Spleen (tissue), 11 donors: ENCODE results near the gene LNPK. TPM values are rescaled to one million over a fixed set of nuclear protein-coding genes. Genes with fewer than 3 reads are reported as not detected.

ENCODE experiments used
- DNase-seq: peaks from one replicate; pipeline ENCODE4 v3.0.0-alpha.2; 2020
- H3K27ac ChIP-seq, 8 donors: fragments of 200-600 bp; sonication (generic) in 7 of 8; 1 replicate in 4 of 8; 2 replicates in 4 of 8; pipeline versions ENCODE4 v1.5.0 to v1.8.0; 2016 to 2021; ENCODE audit warnings: inconsistent platforms in 4 of 8, mild to moderate bottlenecking in 4 of 8, moderate library complexity in 1 of 8
- H3K27me3 ChIP-seq, 7 donors: fragments of 200-600 bp; sonication (generic) in 6 of 7; replicated peaks in 1 of 7; 1 replicate in 4 of 7; 2 replicates in 3 of 7; pipeline versions ENCODE4 v1.5.0 to v1.8.0; 2016 to 2021; ENCODE audit warnings: inconsistent platforms in 3 of 7, mild to moderate bottlenecking in 1 of 7
- H3K36me3 ChIP-seq, 6 donors: fragments of 200-600 bp; sonication (generic) in 5 of 6; 1 replicate in 4 of 6; 2 replicates in 2 of 6; pipeline versions ENCODE4 v1.5.0 to v1.8.0; 2016 to 2021; ENCODE audit warnings: inconsistent platforms in 2 of 6
- H3K4me1 ChIP-seq, 6 donors: fragments of 200-600 bp; sonication (generic) in 5 of 6; 1 replicate in 3 of 6; 2 replicates in 3 of 6; pipeline versions ENCODE4 v1.5.0 to v1.8.0; 2016 to 2021; ENCODE audit warnings: inconsistent platforms in 3 of 6
- H3K4me3 ChIP-seq, 8 donors: fragments of 200-600 bp; sonication (generic) in 7 of 8; 1 replicate in 4 of 8; 2 replicates in 4 of 8; pipeline versions ENCODE4 v1.5.0 to v1.8.0; 2016 to 2021; ENCODE audit warnings: inconsistent platforms in 4 of 8, mild to moderate bottlenecking in 4 of 8, moderate library complexity in 2 of 8
- H3K9me3 ChIP-seq, 8 donors: fragments of 200-600 bp; sonication (generic) in 7 of 8; 1 replicate in 4 of 8; 2 replicates in 4 of 8; pipeline versions ENCODE4 v1.5.0 to v1.8.0; 2016 to 2021; ENCODE audit warnings: inconsistent platforms in 4 of 8
- POLR2A ChIP-seq, 3 donors: fragments of 450-650 bp; IDR thresholded peaks; one replicate each; pipeline ENCODE4 v1.5.1; 2017; ENCODE audit warnings: antibody characterized with exemption in 3 of 3, mild to moderate bottlenecking in 1 of 3
- POLR2AphosphoS5 ChIP-seq, 3 donors: sonication (generic); formaldehyde crosslinking; IDR thresholded peaks; one replicate each; pipeline ENCODE4 v1.5.1; 2017; ENCODE audit warnings: antibody characterized with exemption in 3 of 3
- WGBS, 5 donors: extraction: QIAGEN DNeasy Blood & Tissue Kit in 3 of 5; methylation state at CpG; one replicate each; pipeline versions ENCODE4 v1.1.5 to v1.1.7; 2013 to 2018; 5-methylcytosine and 5-hydroxymethylcytosine counted together
- intact Hi-C: fragments of 100-400 bp; cut with DNase I; formaldehyde crosslinking; loops from one replicate; pipeline ENCODE4 v1.15.0; 2023; ENCODE audit warnings: low total_unique reads
- polyA plus RNA-seq, 3 donors: library from polyadenylated mRNA; stranded (reverse); fragments of 200-250 nt; gene quantifications; one replicate each; pipeline ENCODE4 v1.2.1, GENCODE V29; 2013
- total RNA-seq, 7 donors: library from RNA; depleted of rRNA in 3 of 7; stranded (reverse); fragments of >200 nt in 3 of 7; fragmentation: NEBNext Ultra II Directional in 4 of 7; extraction: Animal tissue kit (Norgen Biotek cat#: 25700) in 4 of 7; gene quantifications; one replicate each; pipeline versions ENCODE4 v1.1.0 to v1.2.1, GENCODE V29; 2016 to 2021
- TF ChIP-seq, protein P1 (sequence below), 11 experiments: fragments of 200-600 bp in 7 of 11; fragments of 450-650 bp in 4 of 11; sonication (generic) in 4 of 11; IDR thresholded peaks in 8 of 11; conservative IDR thresholded peaks in 3 of 11; 1 replicate in 7 of 11; 2 replicates in 4 of 11; pipeline versions ENCODE4 v1.4.0 to v1.8.0; 2016 to 2021; ENCODE audit warnings: antibody characterized with exemption in 11 of 11, inconsistent platforms in 4 of 11, mild to moderate bottlenecking in 1 of 11
- donor health status: healthy with polysubstance abuse.
- donor health status: DM: no; HTN: no; CAD: no; lungs with moderate emphysema.
- donor health status: DM: no; HTN: no; CAD: no.
- donor health status: Bipolar disorder and iron deficiency.
- donor health status: healthy.
- donor health status: DM: no; HTN: no; CAD: no.
- donor health status: DM: yes; HTN: yes; CAD: no.

LNPK gene
- total and polyA plus RNA-seq, 10 donors = 2.1 to 31.9 (median 17.0) TPM

- no peaks in the 10 kb centered on the region for H3K4me1 ChIP-seq
These were observed 122.4 kb downstream of the LNPK start for GRCh38 chr2:175879679-175880078.

DNA sequence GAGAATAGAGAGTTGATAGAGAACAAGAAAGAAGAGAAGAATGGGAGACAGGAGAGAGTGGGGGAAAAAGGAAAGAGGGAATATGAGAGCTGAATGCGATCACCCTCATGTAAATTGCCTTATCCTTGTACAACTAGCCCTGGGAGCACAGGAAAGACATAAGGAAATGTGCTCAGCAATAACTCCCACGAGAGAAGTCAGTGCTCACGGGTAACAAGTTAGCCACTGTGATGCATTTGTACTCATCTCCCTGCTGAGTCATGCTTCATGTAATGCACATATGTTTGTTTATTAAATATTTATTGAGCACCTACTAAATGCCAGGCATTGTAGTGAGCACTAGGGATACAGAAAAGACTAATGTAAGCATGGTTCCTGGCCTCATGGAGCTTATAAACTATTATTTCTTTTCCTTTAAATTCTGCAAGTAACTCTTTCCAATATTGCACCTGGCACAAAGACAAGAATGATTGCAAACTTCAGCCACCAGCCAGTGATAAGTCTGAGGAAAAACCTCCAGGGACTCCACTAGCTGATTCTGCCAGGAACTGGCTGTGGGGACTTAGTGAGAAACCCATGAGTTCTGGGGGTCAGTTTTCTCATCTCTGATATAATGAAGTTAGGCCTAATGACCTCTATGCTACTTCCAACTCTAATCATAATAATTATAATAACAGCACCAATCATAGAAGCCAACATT is 124.1 kb downstream of the LNPK start:
- Histone ChIP-seq H3K4me3 (no peak overlapping the region), H3K4me1 (no peaks in the 10 kb centered on the region), H3K36me3 (no peaks in the 10 kb centered on the region), H3K27ac (no peak overlapping the region), H3K27me3 (peaks cover 0 to 10% (median 0%) of the 10 kb centered on the region in 7 donors), H3K9me3 (no peaks in the 10 kb centered on the region)
- TF ChIP-seq POLR2AphosphoS5 (IDR thresholded peaks at IDR 0.05) (no peak), POLR2A (IDR thresholded peaks at IDR 0.05) (no peak)
- TF ChIP-seq, protein P1, sequence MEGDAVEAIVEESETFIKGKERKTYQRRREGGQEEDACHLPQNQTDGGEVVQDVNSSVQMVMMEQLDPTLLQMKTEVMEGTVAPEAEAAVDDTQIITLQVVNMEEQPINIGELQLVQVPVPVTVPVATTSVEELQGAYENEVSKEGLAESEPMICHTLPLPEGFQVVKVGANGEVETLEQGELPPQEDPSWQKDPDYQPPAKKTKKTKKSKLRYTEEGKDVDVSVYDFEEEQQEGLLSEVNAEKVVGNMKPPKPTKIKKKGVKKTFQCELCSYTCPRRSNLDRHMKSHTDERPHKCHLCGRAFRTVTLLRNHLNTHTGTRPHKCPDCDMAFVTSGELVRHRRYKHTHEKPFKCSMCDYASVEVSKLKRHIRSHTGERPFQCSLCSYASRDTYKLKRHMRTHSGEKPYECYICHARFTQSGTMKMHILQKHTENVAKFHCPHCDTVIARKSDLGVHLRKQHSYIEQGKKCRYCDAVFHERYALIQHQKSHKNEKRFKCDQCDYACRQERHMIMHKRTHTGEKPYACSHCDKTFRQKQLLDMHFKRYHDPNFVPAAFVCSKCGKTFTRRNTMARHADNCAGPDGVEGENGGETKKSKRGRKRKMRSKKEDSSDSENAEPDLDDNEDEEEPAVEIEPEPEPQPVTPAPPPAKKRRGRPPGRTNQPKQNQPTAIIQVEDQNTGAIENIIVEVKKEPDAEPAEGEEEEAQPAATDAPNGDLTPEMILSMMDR (IDR thresholded peaks at IDR 0.05 in 8 of 11, conservative IDR thresholded peaks at IDR 0.05 in 3 of 11) = no peak
- intact Hi-C loops = no loop called here
- WGBS, 5 donors = 54 to 71% (median 64%) methylated on average over 3 of the region's 3 CpGs
- DNase-seq = no peak

More at GRCh38 chr2:175879679-175880078, 122.4 kb downstream of the LNPK start:
- WGBS, 5 donors = 85 to 94% (median 89%) methylated on average over 3 of the region's 3 CpGs
- intact Hi-C loops = no loop called here
- no peaks in the 10 kb centered on the region for H3K9me3 ChIP-seq
- TF ChIP-seq, protein P1 (IDR thresholded peaks at IDR 0.05 in 8 of 11, conservative IDR thresholded peaks at IDR 0.05 in 3 of 11) = no peak
- no peak for TF ChIP-seq POLR2AphosphoS5 (IDR thresholded peaks at IDR 0.05)
- TF ChIP-seq POLR2A (IDR thresholded peaks at IDR 0.05) = no peak
- H3K4me3 ChIP-seq = no peak overlapping the region
- no peak for DNase-seq
- H3K27me3 ChIP-seq = peaks cover 0 to 13% (median 0%) of the 10 kb centered on the region in 7 donors
- no peak overlapping the region for H3K27ac ChIP-seq
- no peaks in the 10 kb centered on the region for H3K36me3 ChIP-seq

DNA sequence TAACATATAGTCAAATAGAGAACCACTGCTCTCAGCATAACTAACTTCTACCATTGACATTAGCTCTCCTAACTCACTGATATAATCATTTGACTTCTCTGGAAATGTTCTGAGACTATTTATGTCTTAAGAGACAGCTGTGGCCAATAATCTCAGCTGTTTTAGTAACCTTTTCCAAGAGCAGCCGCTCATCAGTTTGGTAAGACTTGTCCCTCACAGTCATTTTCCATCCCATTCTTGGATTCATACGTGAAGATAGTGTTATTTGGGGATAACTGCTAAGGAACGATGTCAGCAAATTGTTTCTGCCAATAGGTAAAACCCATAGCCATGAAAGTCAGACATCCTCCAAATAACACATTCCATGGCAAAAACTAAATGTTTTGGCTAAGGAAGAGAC is 127.8 kb downstream of the LNPK start:
- Histone ChIP-seq H3K4me3 (no peak overlapping the region), H3K36me3 (no peaks in the 10 kb centered on the region), H3K9me3 (no peaks in the 10 kb centered on the region), H3K27me3 (peaks cover 0 to 13% (median 0%) of the 10 kb centered on the region in 7 donors), H3K27ac (no peak overlapping the region), H3K4me1 (no peaks in the 10 kb centered on the region)
- intact Hi-C loops = no loop called here
- 84 to 96% (median 89%) methylated on average over 3 of the region's 3 CpGs for WGBS, 5 donors
- TF ChIP-seq, protein P1 (IDR thresholded peaks at IDR 0.05 in 8 of 11, conservative IDR thresholded peaks at IDR 0.05 in 3 of 11) = no peak
- TF ChIP-seq POLR2A (IDR thresholded peaks at IDR 0.05) = no peak
- TF ChIP-seq POLR2AphosphoS5 (IDR thresholded peaks at IDR 0.05) = no peak
- no peak for DNase-seq

Other genes with a start within 250 kb of the LNPK start
- not detected for gene EVX2, start 81.7 kb upstream of the LNPK start, total RNA-seq
- gene EVX2, start 81.7 kb upstream of the LNPK start, polyA plus RNA-seq = not detected
- not detected for gene HOXD13, start 90.5 kb upstream of the LNPK start, total RNA-seq
- not detected for gene HOXD13, start 90.5 kb upstream of the LNPK start, polyA plus RNA-seq
- gene HOXD12, start 97.5 kb upstream of the LNPK start, total RNA-seq = not detected
- not detected for gene HOXD12, start 97.5 kb upstream of the LNPK start, polyA plus RNA-seq
- not detected for gene HOXD11, start 105.0 kb upstream of the LNPK start, total RNA-seq
- gene HOXD11, start 105.0 kb upstream of the LNPK start, polyA plus RNA-seq = not detected
- gene HOXD10, start 114.5 kb upstream of the LNPK start, total RNA-seq = not detected
- gene HOXD10, start 114.5 kb upstream of the LNPK start, polyA plus RNA-seq = under 1 TPM in 1 of 3 donors, not detected in 2; 0.06 TPM
- gene HOXD9, start 120.5 kb upstream of the LNPK start, total RNA-seq = 1 to 10 TPM; 1.1 to 4.0 (median 2.9) TPM
- gene HOXD9, start 120.5 kb upstream of the LNPK start, polyA plus RNA-seq = 1 to 10 TPM; 1.2 to 3.6 (median 1.5) TPM
- gene HOXD8, start 127.4 kb upstream of the LNPK start, total RNA-seq = 10 to 100 TPM; 10.5 to 27.0 (median 16.8) TPM
- 10 to 100 TPM in 1 of 3 donors, 1 to 10 TPM in 2; 4.7 to 15.7 (median 6.0) TPM for gene HOXD8, start 127.4 kb upstream of the LNPK start, polyA plus RNA-seq
- 1 to 10 TPM; 3.9 to 9.8 (median 8.3) TPM for gene HOXD4, start 149.3 kb upstream of the LNPK start, total RNA-seq
- gene HOXD4, start 149.3 kb upstream of the LNPK start, polyA plus RNA-seq = 1 to 10 TPM in 2 of 3 donors, under 1 TPM in 1; 0.88 to 5.1 (median 2.1) TPM
- gene HOXD3, start 155.0 kb upstream of the LNPK start, total RNA-seq = 10 to 100 TPM in 2 of 7 donors, 1 to 10 TPM in 5; 4.5 to 15.3 (median 9.8) TPM
- gene HOXD3, start 155.0 kb upstream of the LNPK start, polyA plus RNA-seq = 1 to 10 TPM; 1.2 to 4.4 (median 1.7) TPM
- gene HOXD1, start 186.4 kb upstream of the LNPK start, total RNA-seq = 1 to 10 TPM in 6 of 7 donors, under 1 TPM in 1; 0.88 to 4.5 (median 1.4) TPM
- gene HOXD1, start 186.4 kb upstream of the LNPK start, polyA plus RNA-seq = 1 to 10 TPM in 1 of 3 donors, under 1 TPM in 2; 0.49 to 1.4 (median 0.50) TPM